SK-N-MC (cell line): ENCODE results near the gene CIZ1.
A peak's percentile ranks its signal among the peaks of the same experiment; 100 is the strongest.

Experiments used
- DNase-seq: peaks from one replicate; pipeline ENCODE4 v3.0.0-alpha.2; 2011; ENCODE audit warnings: low read depth, low spot score
- H3K27ac ChIP-seq: fragments of 200-600 bp; sonication (generic); 2 replicates; pipeline ENCODE4 v1.5.1; 2016; ENCODE audit warnings: mixed run types
- H3K36me3 ChIP-seq: fragments of 200-600 bp; sonication (generic); 2 replicates; pipeline ENCODE4 v1.6.1; 2017; ENCODE audit warnings: antibody characterized with exemption, low read length, mixed read lengths; ENCODE audit not compliant: insufficient read depth
- H3K4me3 ChIP-seq: fragments of 200-600 bp; sonication (generic); 2 replicates; pipeline ENCODE4 v1.5.1; 2016
- H3K9ac ChIP-seq: fragments of 200-600 bp; sonication (generic); 2 replicates; pipeline ENCODE4 v1.8.0; 2017; ENCODE audit warnings: mixed run types, mixed read lengths; ENCODE audit not compliant: insufficient read length
- H3K9me3 ChIP-seq: fragments of 200-600 bp; sonication (generic); 2 replicates; pipeline ENCODE4 v1.6.1; 2017; ENCODE audit warnings: low read depth, mild to moderate bottlenecking, antibody characterized with exemption, low read length, moderate library complexity, mixed read lengths
- EZH2 ChIP-seq: fragments of 200-600 bp; sonication (generic); IDR thresholded peaks from one replicate; pipeline ENCODE4 v1.6.1; 2017; ENCODE audit warnings: antibody characterized with exemption
- FOXP2 ChIP-seq: optimal IDR thresholded peaks from 2 replicates; pipeline ENCODE3; 2011; ENCODE audit warnings: mild to moderate bottlenecking, moderate library complexity; ENCODE audit not compliant: insufficient read depth; ENCODE audit errors: extremely low read length, control extremely low read depth
- POLR2AphosphoS5 ChIP-seq: IDR thresholded peaks from 2 replicates; pipeline ENCODE4 v1.6.1; 2012; ENCODE audit warnings: mild to moderate bottlenecking, low read depth, low read length, borderline replicate concordance

Gene CIZ1

GRCh38 chr9:128128836-128129590 is 62.4 kb downstream of the CIZ1 start:
- no peak for TF ChIP-seq FOXP2
- TF ChIP-seq EZH2, result no peak
- TF ChIP-seq POLR2AphosphoS5, result no peak
- Histone ChIP-seq H3K9ac (peak overlapping the region; percentile 86), H3K9me3 (no peaks in the 10 kb centered on the region), H3K4me3 (peak overlapping the region; percentile 98), H3K27ac (no peak overlapping the region), H3K36me3 (peaks cover 6% of the 10 kb centered on the region; the same call in 1 of the 2 replicates)
- DNase-seq, result no peak

- H3K27ac ChIP-seq, result peak overlapping the region; percentile 92
- DNase-seq, result peak; percentile 60
- TF ChIP-seq POLR2AphosphoS5 (peak; percentile 64; the same call in 1 of the 2 replicates), EZH2 (no peak)
- peaks cover 10% of the 10 kb centered on the region; the same call in 1 of the 2 replicates for H3K36me3 ChIP-seq
- H3K4me3 ChIP-seq, result peak overlapping the region; percentile 98
- no peaks in the 10 kb centered on the region for H3K9me3 ChIP-seq
- H3K9ac ChIP-seq, result peak overlapping the region; percentile 86
These were observed 63.2 kb downstream of the CIZ1 start for GRCh38 chr9:128127990-128128835.

GRCh38 chr9:128127568-128127989 is 63.8 kb downstream of the CIZ1 start, which contains the start of gene PTGES2:
PTGES2 (minus strand) TSS chr9:128127729; CDS start chr9:128127717, 12 bp downstream.
- Histone ChIP-seq H3K36me3 (peaks cover 10% of the 10 kb centered on the region; the same call in 1 of the 2 replicates), H3K27ac (peak within 1 kb of the TSS; percentile 92), H3K9me3 (no peaks in the 10 kb centered on the region), H3K4me3 (peak within 1 kb of the TSS; percentile 98), H3K9ac (peak within 1 kb of the TSS; percentile 86)
- TF ChIP-seq POLR2AphosphoS5 (no peak; the same call in 1 of the 2 replicates), EZH2 (no peak), FOXP2 (no peak)
- DNase-seq, result no peak

- no peak overlapping the region; the same call in 1 of the 2 replicates for H3K27ac ChIP-seq
- DNase-seq, result no peak
- TF ChIP-seq EZH2 (no peak), FOXP2 (no peak), POLR2AphosphoS5 (no peak)
- H3K36me3 ChIP-seq, result peaks cover 10% of the 10 kb centered on the region; the same call in 1 of the 2 replicates
- H3K4me3 ChIP-seq, result peak overlapping the region; percentile 62
- H3K9ac ChIP-seq, result peak overlapping the region; percentile 26
- H3K9me3 ChIP-seq, result no peaks in the 10 kb centered on the region
These were observed 65.6 kb downstream of the CIZ1 start for GRCh38 chr9:128125580-128126354.

GRCh38 chr9:128124873-128125579 is 66.3 kb downstream of the CIZ1 start:
- Histone ChIP-seq H3K9ac (no peak overlapping the region), H3K36me3 (peaks cover 10% of the 10 kb centered on the region; the same call in 1 of the 2 replicates), H3K27ac (no peak overlapping the region), H3K4me3 (no peak overlapping the region), H3K9me3 (no peaks in the 10 kb centered on the region)
- no peak for TF ChIP-seq EZH2
- no peak for DNase-seq

GRCh38 chr9:128124451-128124850 is 66.9 kb downstream of the CIZ1 start:
- DNase-seq, result no peak
- Histone ChIP-seq H3K9me3 (no peaks in the 10 kb centered on the region), H3K27ac (no peak overlapping the region), H3K36me3 (peaks cover 10% of the 10 kb centered on the region; the same call in 1 of the 2 replicates), H3K9ac (no peak overlapping the region), H3K4me3 (no peak overlapping the region)
- TF ChIP-seq FOXP2, result no peak
- TF ChIP-seq EZH2, result no peak
- TF ChIP-seq POLR2AphosphoS5, result no peak

GRCh38 chr9:128123451-128124080 is 67.8 kb downstream of the CIZ1 start:
- Histone ChIP-seq H3K9me3 (no peaks in the 10 kb centered on the region), H3K36me3 (peaks cover 10% of the 10 kb centered on the region; the same call in 1 of the 2 replicates), H3K9ac (no peak overlapping the region), H3K4me3 (no peak overlapping the region), H3K27ac (no peak overlapping the region)
- DNase-seq, result no peak
- TF ChIP-seq POLR2AphosphoS5 (no peak), FOXP2 (no peak), EZH2 (no peak)
